Kidney tubule cell (primary cell): ENCODE results near the gene SMURF1.

Experiments
- DNase-seq: peaks from one replicate; pipeline ENCODE4 v3.0.0-alpha.2; 2018; ENCODE audit warnings: low spot score

Gene SMURF1

DNA sequence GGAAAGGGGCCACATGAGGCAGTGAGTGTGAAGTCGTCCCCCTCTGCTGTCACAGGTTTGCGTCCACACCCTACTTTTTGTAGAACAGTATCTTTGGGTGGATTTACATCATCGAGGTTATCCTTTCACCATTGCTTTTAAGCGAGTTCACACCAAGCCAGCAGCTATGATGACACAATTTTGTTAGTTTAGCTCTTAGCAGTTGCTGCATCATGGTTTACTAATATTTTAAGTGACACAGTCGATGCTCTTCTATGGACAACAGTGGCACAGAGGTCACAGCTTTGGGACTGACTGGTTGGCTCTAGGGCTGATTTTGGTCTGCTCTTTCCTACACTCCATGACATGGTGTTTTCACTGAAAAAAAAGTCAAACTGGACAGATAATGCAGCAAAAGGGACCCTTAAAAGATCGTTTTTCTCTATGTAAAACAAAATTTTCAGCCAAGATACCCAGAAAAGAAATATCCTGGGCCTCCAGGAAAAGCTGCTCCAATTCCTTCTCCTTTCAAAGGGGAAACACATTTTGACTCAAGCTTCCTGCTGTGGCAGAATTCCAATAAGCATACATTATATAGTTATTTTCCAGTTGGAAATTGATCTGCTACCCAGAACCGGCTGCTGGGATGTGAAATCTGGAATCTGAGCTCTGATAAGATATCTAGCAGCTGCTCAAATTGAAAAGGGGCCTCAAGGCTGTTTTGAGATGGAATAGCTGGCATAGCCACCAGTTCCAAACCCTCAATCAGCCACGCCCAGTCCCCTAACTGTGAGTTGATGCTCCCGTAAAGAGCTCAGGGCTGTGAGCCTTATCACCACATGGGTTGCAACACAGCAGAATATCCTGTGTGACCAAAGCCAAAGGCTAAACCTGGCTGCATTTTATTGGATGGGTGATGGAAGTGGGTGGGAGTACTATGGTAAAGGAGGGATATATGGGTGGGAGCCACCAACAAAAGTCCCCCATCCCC, 114.2 kb downstream of the SMURF1 start:
- no peak for DNase-seq

DNA sequence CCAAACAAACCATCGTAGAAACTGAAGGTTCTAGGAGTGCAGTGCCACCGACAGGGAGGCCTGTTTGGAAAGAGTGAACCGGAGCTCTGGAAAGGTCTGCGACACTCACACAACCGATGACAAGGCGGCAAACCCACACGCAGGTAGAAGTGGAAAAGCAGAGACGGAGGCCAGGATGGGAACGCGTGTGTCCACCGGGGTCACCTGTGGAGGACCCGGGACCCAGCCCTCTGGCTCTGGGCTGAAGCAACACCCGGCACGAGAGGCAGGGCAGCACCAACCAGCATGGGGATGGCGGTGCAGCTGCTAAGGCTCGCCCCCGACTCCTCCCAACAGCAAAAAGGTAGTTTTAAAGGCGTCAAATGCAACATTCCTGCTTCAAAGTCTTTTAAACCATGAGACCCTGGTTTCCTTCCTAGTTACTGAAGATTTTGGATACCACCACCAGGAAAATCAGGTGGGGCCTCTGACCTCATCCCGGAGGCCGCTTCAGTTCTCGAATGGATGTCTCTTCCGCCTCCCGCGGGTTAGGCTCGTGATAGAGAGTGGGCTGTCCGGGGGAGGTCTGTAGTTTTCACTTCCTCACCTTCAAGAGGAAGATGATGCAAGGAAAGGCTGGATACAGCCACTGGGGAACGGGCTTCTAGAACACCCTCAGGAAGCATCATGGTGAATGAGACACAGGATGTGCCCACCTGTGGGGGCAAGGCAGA, 115.5 kb downstream of the SMURF1 start:
- DNase-seq = no peak

- no peak for DNase-seq
Measured at GRCh38 chr7:99027841-99028240, 116.1 kb downstream of the SMURF1 start.

GRCh38 chr7:99027241-99027640, 116.7 kb downstream of the SMURF1 start:
- DNase-seq = no peak

DNA sequence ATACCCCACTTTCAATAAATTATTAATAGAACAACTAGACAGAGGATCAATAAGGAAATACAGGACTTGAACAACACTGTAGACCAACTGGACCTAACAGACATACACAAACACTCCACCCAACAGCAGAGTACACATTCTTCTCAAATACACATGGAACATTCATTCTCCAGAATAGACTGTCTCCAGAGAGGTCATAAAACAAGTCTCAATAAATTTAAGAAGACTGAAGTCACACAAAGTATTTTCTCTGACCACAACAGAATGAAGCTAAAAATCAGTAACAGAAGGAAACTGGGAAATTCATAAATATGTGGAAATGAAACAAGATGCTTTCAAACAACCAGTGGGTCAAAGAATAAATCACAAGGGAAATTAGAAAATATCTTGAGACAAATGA, 119.8 kb downstream of the SMURF1 start:
- no peak for DNase-seq

GRCh38 chr7:99021941-99022560, 121.9 kb downstream of the SMURF1 start:
- peak; percentile 6 for DNase-seq

DNA sequence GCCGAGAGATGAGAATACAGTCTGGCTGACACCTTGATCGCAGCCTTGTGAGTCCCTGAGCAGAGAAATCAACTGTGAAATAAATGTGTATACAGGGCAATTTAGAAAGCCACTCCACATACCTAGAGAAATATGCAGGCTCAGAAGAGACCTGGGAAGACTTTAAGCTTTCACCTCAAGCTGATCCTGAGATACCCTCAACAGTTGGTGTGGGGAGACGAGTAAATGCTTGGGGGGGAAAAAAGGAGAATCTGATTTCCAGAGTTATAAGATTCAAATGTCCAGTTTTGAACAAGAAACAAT, 123.5 kb downstream of the SMURF1 start:
- no peak for DNase-seq

DNA sequence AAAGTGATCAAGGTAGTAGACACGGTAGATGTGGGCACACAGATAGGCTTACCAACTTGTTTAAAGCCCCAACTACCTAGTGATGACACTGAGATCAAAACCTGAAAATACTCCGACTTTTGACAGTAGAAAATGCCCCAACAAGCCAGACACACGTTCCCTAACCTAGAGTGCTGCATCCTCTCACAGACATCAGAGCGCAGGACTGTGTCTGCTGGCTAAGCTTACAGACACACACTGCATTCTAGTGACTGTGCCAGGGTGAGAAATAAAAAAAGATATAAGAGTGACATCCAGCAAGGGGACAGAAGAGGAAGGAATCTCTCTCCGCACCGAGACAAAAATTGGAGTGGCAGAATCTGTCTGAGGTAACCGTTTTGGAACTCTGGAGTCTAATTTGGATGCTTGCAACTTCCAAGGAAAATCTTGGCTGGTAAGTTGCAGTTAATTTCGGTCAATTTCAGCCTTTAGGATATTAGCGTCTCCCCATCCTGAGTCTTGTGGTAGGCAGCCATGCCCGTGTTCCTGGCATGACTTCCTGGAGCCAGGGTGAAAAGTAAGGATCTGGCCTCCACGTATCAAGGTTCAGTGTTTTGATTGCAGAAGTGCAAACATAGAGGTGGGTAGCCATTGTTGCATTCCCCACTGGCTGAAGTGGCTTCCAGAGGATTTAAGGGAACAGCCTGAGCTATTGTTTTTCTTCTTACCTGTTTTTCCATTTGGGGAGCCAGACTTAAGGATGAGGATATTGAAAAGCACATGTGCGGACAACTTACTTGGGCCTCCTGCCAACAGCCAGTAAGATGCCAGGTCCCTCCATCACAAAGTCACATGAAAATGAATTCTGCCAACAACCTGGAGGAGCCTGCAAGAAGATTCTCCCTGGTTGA, 124.1 kb downstream of the SMURF1 start:
- DNase-seq = no peak

- DNase-seq = no peak
Measured at GRCh38 chr7:99016196-99016595, 127.7 kb downstream of the SMURF1 start.

DNA sequence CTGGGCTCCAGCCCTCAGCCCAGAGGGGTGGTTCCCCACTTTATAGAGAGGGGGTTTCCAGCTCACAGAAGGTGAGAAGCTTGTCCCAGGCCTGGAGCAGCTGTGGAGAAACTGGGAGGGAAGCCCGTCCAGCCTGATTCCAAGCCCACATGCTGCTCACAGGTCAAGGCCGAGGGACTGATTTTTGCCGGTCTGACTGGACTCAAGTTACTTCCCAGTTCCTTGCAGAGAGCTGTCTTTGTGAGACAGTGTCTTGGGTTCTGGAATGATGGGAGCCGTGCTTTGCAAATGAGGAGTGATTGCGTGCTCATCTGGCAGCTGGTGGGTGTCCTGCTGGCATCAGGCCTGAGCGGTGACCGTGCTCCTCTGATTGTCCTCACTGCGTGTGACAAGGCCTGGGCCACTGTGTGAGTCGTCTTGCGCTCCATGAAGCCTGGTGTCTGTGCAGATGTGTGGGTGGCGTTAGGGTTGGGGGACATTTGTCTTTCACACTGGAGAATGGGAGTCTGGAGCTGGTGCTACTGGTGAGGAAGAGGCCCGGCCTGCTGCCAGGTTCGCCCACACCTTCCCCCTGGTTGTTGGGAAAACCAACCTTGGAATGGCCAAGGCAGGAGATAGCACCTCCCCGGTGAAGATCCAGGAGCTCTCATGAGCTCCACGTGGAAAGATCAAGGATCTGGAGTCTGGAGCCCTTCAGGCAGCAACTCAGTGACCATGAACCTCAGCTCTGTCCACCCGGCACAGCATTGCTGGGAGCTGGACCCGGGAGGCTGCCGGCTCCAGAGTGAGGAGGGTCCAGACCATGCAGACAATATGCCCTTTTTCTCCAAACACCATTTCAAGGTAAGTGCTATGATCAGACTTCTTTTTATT, 129.6 kb downstream of the SMURF1 start:
- no peak for DNase-seq

- no peak for DNase-seq
Measured at GRCh38 chr7:99013266-99014112, 130.4 kb downstream of the SMURF1 start.

DNA sequence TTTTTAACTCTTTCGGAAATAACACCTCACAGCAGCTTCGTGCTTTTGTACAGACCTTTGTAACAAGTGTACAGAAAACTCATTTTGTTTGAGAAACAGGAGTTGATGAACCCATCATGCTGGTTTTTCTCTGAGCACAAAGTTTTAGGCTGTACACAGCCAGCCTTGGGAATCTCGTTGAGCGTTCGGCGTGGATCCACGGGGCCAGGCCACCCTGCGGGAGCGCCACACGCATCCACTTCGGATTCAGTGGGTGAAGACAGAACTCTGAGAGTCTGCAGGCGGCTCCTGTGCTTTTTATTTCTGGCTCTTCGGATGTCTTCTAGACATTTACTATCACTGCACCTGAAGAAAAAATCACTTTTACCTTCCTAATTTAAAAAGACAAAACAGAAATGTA, 131.2 kb downstream of the SMURF1 start:
- DNase-seq = no peak

DNA sequence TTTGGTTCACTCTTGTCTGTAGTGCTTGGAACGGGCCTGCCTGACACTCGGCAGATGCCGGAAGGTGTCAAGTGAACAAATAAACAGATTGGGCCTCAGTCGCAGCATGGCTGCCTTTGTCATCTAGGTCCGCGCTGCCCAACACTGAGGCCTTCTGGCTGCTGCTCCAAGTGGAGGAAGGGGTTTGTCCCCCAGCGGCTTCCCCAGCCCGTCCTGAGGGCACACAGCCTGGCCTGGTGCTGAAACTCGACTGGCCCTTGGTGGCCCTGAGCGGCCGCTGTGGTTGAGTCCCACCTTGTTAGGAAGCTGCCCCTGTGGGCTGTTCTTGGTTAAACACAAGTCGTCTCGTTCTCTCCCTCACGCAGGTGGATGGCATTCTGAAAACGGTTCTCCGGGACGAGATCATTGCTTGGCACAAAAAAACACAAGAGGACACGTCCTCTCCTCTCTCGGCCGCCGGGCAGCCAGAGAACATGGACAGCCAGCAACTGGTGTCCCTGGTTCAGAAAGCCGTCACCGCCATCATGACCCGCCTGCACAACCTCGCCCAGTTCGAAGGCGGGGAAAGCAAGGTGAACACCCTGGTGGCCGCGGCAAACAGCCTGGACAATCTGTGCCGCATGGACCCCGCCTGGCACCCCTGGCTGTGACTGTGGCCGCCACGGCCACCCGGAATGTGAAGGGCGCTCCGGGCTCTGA, 132.1 kb downstream of the SMURF1 start:
- DNase-seq = no peak

GRCh38 chr7:99011341-99011705, 132.6 kb downstream of the SMURF1 start:
- no peak for DNase-seq

DNA sequence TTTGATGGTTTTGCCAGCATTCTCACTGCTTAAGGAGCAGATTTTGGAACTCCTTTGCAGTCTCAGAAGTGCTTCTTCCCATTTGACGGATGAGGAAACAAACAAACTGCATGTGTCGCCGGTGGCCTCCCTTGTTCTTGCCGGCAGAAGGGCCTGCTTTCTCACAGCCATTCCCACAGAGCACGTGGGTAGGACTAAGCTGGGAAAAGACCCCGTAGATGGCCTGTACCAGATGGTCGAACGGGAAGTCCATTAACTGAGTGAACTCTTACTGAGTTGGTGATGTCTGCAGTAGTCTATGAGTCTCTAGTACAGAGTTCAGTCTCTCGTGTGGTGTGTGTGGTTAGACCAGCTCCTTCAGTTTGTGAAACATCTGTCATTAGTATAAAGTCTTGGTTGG, 133.6 kb downstream of the SMURF1 start:
- DNase-seq = no peak

- DNase-seq = no peak
Measured at GRCh38 chr7:99008921-99009530, 134.9 kb downstream of the SMURF1 start.

DNA sequence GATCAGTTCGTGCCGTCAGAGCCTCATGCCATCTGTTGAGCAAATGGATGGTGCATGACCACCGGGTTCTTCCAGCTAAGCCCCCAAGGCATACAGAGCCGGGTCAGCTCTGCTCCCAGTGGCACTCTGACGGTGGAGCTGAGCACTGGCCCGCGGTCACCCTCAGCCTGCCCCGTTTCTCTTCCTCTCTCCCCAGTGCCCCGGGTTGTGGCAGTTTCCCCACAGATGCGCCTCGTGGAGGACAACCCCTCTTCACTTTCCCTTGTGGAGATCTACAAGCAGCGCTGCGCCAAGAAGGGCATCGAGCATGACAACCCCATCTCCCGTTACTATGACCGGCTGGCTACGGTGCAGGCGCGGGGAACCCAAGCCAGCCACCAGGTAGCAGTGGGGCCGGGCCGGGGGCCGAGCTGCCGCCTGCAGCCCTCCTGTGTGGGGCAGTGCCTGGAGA, 135.7 kb downstream of the SMURF1 start:
- no peak for DNase-seq

GRCh38 chr7:99006739-99007424, 137.0 kb downstream of the SMURF1 start:
- DNase-seq = peak; percentile 85
